Keratinocyte (primary cell): Measurements from ENCODE around the gene WDR91.

Experiments used
- CTCF ChIP-seq, 3 experiments: IDR thresholded peaks in 1 of 3; conservative IDR thresholded peaks in 1 of 3; optimal IDR thresholded peaks in 1 of 3; 2 replicates in 2 of 3; 3 replicates in 1 of 3; pipeline versions ENCODE3 to v1.5.1; 2011; ENCODE audit warnings: low read length in 3 of 3, mild to moderate bottlenecking in 3 of 3, moderate library complexity in 2 of 3, control low read depth in 1 of 3, inconsistent platforms in 1 of 3; ENCODE audit not compliant: insufficient read depth in 2 of 3; ENCODE audit errors: extremely low read depth in 1 of 3
- EZH2 ChIP-seq: IDR thresholded peaks from one replicate; pipeline ENCODE4 v1.6.1; 2012; ENCODE audit warnings: inconsistent platforms, mild to moderate bottlenecking, low read length, moderate library complexity

- TF ChIP-seq CTCF (optimal IDR thresholded peaks at IDR 0.05 in 1 of 3, IDR thresholded peaks at IDR 0.05 in 1 of 3, conservative IDR thresholded peaks at IDR 0.05 in 1 of 3; ENCODE audit: extremely low read depth in 1 of 3, insufficient read depth in 2 of 3, low read length in 3 of 3) (no peak), EZH2 (no peak)
Measured at GRCh38 chr7:135156290-135156689, 55.0 kb downstream of the WDR91 start.
